T-helper 2 cell (primary cell): ENCODE results near the gene LAMA5.
A peak's percentile ranks its signal among the peaks of the same experiment; 100 is the strongest.

Source experiments
- DNase-seq, 5 experiments: peaks; one replicate each; pipeline versions ENCODE4 v3.0.0 to v3.0.0-alpha.2; 2012 to 2022

The LAMA5 gene

GRCh38 chr20:62314711-62315302 is 52.3 kb downstream of the LAMA5 start:
- DNase-seq: no peak

GRCh38 chr20:62314339-62314638 is 52.8 kb downstream of the LAMA5 start:
- DNase-seq: no peak

- no peak for DNase-seq
Measured at GRCh38 chr20:62313460-62314338, 53.4 kb downstream of the LAMA5 start.

DNA sequence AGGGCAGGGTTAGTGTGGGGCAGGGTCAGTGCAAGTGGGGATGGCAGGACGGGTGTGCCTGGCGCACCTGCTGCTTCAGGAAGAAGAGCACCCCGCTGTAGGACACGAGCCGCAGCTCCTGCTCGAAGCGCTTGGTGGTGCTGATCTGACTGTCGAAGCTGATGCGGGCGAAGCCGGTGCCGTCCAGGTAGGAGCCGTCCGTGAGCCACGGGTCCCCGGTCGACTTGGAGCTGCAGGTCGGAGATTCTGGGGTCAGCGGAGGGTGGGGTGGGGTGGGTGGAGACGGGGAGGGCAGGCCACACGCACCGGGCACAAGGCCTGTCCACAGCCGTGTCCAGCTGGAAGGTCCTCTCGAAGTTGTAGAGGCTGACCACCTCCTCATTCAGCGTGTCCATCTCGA is 54.1 kb downstream of the LAMA5 start:
- DNase-seq: no peak

DNA sequence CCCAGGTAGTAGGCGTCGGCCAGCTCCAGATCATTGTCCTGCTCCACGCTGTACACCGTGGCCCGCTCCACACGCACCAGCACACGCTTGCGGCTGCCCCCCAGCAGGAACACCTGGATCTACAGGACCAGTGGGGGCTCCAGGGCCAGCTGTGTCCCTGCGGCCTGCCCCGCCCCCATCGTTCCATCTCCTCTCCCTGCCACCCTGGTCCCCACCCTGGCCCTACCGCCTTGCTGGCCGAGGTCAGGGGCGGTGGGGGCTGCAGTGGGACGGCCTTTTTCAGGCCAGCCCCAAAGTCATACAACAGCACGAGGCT is 54.5 kb downstream of the LAMA5 start:
- no peak for DNase-seq

GRCh38 chr20:62311832-62312661 is 55.1 kb downstream of the LAMA5 start:
- no peak for DNase-seq

DNA sequence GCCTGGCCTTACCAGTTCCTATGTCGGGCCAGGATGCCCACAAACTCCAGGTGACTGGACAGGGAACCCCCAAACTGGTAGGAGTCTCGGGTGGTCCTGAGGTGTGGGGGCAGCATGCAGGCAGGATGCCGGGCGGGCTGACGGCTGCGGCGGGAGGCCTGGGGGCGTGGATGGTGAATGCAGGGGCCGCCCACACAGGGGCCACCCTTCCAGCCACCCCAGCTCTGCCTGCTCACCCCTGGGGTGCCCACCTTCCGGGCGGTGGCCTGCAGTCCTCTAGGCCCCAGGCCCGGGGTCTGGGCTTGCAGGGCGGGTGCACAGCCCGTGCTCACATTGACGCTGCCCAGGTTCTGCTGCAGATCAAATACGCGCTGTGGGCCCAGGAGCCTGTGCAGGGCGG is 56.0 kb downstream of the LAMA5 start:
- DNase-seq: no peak

DNA sequence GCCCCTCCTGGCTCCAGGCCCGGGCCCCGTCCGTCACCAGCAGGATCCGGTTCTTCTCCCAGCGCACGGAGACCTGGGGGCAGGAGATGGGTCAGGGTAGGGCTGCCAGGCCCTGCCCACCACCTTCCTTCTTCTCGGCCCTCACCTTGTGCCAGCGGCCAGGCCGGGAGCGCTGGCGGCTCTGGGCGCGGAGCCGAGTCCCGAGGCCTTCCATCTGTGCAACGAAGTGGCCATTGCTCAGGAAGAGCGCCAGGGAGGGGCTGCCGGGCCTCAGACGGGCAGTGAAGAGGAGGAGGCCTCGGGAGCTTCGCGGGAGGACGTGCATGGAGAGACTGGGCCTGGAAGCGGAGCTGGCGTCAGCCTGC is 56.4 kb downstream of the LAMA5 start:
- no peak for DNase-seq

GRCh38 chr20:62309947-62310756 is 57.0 kb downstream of the LAMA5 start:
- no peak for DNase-seq

GRCh38 chr20:62309198-62309944 is 57.7 kb downstream of the LAMA5 start:
- DNase-seq: no peak

- no peak for DNase-seq
Measured at GRCh38 chr20:62308102-62308822, 58.9 kb downstream of the LAMA5 start.

- no peak for DNase-seq
Measured at GRCh38 chr20:62307226-62308101, 59.6 kb downstream of the LAMA5 start.

- DNase-seq: no peak
Measured at GRCh38 chr20:62306414-62307187, 60.5 kb downstream of the LAMA5 start.

DNA sequence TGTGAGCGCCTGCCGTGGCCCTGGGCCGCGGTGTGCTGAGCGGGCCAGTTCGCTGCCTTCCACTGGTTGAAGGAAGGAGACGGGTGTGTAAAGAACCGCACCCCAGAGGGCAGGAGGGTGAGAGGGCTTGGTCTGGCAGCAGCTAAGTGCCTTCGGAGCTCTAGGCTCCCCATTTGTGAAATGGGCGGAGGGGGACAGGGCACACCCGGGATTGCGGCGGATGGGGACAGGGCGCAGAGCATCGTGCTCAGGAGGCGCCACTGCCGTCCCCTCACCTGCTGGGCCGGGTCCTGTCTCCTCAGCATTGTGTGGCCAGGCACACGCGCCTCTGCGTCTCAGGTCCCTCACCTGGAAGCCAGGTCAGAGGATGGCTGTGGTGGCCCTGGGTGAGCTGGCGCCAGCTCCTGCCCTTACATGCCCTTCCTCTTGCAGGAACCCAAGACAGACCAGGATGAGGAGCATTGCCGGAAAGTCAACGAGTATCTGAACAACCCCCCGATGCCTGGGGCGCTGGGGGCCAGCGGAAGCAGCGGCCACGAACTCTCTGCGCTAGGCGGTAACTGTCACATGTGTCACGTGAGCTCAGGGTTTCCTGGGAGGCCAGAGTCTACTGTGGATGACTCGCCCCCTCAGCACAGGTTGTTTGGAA is 61.2 kb downstream of the LAMA5 start:
- DNase-seq: no peak

- DNase-seq: no peak
Measured at GRCh38 chr20:62305149-62305764, 61.9 kb downstream of the LAMA5 start.

DNA sequence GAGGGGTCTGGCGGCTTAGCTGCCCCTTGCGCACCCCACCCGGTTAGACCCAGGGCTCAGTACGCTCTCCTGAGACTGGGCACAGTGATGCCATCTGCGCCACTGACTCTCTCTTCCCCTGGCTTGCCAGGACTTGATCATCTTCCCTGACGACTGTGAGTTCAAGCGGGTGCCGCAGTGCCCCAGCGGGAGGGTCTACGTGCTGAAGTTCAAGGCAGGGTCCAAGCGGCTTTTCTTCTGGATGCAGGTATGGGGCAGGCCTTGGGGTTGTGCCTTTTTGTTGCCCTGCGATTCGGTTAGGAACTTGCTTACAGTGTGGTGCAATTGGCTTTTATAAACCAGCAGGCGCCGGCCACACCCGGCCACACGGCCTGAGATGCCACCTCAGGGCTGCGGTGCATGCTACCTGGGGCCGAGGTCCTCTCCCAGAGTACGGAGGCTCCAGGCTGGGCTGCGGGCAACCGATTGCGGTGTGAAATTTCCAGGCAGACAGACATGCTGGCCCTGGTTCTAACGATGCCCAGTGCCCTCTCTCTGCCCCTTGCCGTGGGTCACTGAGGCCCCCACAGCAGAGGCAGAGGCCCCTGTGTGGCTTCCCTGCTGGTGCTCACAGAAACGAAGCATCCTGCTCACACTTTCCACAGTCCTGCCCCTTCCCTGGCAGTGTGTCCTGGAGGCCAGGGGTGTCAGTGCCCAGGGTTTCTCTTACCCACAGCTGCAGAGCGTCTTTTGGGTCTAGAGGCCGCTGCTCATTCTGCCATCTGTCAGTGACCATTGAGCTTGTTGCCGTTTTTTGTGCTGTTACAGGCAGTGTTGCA is 62.6 kb downstream of the LAMA5 start:
- DNase-seq: no peak

- DNase-seq: peak in 1 of 5 experiments; percentile 34
Measured at GRCh38 chr20:62303340-62304226, 63.5 kb downstream of the LAMA5 start.
